ENCODE measurements around the gene RAB36. TPM values are rescaled to one million over a fixed set of nuclear protein-coding genes. Genes with fewer than 3 reads are reported as not detected.

The RAB36 gene
- total and polyA plus RNA-seq, 4 donors = 4.4 to 27.5 (median 9.6) TPM

DNA sequence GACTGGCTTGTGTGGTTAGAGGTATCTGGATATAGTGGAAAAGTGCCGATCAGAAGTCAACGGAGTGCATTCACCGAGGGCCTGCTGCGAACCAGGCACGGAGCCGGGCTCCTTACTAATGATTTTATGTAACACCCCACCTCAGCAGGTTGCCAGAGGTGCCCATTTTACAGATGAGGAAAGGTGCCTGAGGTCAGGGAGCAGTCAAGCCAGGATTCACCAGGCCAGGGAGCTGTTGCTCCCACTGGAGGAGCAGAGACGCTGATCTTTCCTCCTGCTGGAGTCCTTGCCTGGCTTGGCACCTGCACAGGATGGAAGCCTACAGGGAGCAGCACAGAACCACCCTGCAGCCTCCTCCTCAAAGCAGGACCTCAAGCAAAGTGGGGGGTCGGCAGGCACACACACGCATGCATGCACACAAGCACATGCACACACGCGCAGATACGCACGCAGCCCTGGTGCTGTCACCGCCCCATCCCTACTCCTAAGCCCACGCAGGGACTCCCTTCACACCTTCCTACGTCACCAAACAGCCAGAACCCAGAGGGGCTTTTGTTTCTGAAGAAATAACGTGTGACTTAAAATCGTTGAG, 19.7 kb upstream of the RAB36 start:
- ATAC-seq (ENCODE audit: insufficient read depth, low FRiP score) (no peak), DNase-seq (no peak)
- Histone ChIP-seq H3K4me1 (ENCODE audit: control insufficient read depth in 5 of 5, insufficient read depth in 5 of 5, low read length in 5 of 5) (peaks cover 0 to 6% (median 0%) of the 10 kb centered on the region in 5 donors), H3K9ac (ENCODE audit: insufficient read depth in 1 of 2, low read length in 2 of 2) (no peak overlapping the region), H3K27me3 (ENCODE audit: control insufficient read depth in 3 of 3, insufficient read depth in 3 of 3, low read length in 2 of 3) (no peaks in the 10 kb centered on the region), H3K4me3 (no peak overlapping the region), H3K36me3 (ENCODE audit: control insufficient read depth in 4 of 4, insufficient read depth in 4 of 4, low read length in 4 of 4) (no peaks in the 10 kb centered on the region), H3K9me3 (ENCODE audit: control insufficient read depth in 4 of 4, insufficient read depth in 3 of 4, low read length in 3 of 4) (peaks cover 0 to 2% (median 0%) of the 10 kb centered on the region in 4 donors), H3K27ac (ENCODE audit: low read depth in 1 of 2, low read length in 1 of 2) (no peak overlapping the region)
- WGBS, 2 donors = 87 to 91% methylated on average over 18 of the region's 18 CpGs
- TF ChIP-seq, protein P1, sequence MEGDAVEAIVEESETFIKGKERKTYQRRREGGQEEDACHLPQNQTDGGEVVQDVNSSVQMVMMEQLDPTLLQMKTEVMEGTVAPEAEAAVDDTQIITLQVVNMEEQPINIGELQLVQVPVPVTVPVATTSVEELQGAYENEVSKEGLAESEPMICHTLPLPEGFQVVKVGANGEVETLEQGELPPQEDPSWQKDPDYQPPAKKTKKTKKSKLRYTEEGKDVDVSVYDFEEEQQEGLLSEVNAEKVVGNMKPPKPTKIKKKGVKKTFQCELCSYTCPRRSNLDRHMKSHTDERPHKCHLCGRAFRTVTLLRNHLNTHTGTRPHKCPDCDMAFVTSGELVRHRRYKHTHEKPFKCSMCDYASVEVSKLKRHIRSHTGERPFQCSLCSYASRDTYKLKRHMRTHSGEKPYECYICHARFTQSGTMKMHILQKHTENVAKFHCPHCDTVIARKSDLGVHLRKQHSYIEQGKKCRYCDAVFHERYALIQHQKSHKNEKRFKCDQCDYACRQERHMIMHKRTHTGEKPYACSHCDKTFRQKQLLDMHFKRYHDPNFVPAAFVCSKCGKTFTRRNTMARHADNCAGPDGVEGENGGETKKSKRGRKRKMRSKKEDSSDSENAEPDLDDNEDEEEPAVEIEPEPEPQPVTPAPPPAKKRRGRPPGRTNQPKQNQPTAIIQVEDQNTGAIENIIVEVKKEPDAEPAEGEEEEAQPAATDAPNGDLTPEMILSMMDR (IDR thresholded peaks at IDR 0.05; ENCODE audit: control extremely low read depth, extremely low read depth) = no peak

DNA sequence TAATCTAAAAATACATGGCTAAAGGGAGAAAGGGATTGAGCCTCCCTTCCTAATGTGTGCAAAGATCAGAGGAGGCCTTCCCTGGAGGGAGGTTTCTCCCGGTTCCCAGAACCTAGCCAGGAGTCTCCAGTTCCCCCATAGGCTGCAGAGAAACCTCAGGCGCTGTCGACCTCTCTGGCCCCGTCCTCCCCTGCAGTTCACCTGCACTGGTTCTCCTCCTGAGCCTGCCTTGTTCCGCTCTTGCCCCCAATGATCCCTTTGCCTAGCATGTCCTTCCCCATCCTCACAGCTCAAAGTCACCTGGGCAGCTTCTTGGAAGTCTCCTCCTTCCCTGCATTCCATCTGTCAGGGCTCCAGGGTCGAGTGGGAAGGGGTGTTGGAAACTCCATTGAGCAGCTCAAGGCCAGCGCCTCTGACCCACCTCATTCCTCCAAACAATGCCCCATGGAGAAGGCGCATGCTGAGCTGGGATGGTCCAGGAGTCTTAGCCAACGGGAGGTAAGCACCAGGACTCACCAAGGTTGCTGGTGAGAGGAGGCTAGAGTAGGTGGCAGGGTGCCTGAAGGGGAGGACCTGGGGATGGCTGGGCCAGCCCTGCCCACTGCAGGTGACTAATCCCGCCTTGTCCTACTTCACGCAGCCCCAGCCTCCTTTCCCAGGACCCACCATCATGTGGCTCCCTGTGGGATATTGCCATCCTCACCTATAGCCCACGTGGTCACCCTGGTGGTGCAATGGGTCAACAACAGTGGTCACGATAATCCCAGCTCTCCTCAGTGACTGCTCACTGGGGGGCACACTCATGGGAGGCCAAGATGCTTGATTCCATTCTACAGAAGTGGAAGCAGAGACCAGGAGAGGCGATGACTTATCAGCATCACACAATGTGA, 18.9 kb upstream of the RAB36 start:
- no peak for ATAC-seq (ENCODE audit: insufficient read depth, low FRiP score)
- DNase-seq = no peak
- peaks cover 0 to 2% (median 0%) of the 10 kb centered on the region in 4 donors for H3K9me3 ChIP-seq (ENCODE audit: control insufficient read depth in 4 of 4, insufficient read depth in 3 of 4, low read length in 3 of 4)
- H3K4me1 ChIP-seq (ENCODE audit: control insufficient read depth in 5 of 5, insufficient read depth in 5 of 5, low read length in 5 of 5) = peaks cover 0 to 6% (median 0%) of the 10 kb centered on the region in 5 donors
- TF ChIP-seq, protein P1 (IDR thresholded peaks at IDR 0.05; ENCODE audit: control extremely low read depth, extremely low read depth) = no peak
- H3K9ac ChIP-seq (ENCODE audit: insufficient read depth in 1 of 2, low read length in 2 of 2) = no peak overlapping the region
- H3K4me3 ChIP-seq = no peak overlapping the region
- no peak overlapping the region for H3K27ac ChIP-seq (ENCODE audit: low read depth in 1 of 2, low read length in 1 of 2)
- 84 to 91% methylated on average over 14 of the region's 14 CpGs for WGBS, 2 donors
- H3K27me3 ChIP-seq (ENCODE audit: control insufficient read depth in 3 of 3, insufficient read depth in 3 of 3, low read length in 2 of 3) = no peaks in the 10 kb centered on the region
- H3K36me3 ChIP-seq (ENCODE audit: control insufficient read depth in 4 of 4, insufficient read depth in 4 of 4, low read length in 4 of 4) = no peaks in the 10 kb centered on the region

DNA sequence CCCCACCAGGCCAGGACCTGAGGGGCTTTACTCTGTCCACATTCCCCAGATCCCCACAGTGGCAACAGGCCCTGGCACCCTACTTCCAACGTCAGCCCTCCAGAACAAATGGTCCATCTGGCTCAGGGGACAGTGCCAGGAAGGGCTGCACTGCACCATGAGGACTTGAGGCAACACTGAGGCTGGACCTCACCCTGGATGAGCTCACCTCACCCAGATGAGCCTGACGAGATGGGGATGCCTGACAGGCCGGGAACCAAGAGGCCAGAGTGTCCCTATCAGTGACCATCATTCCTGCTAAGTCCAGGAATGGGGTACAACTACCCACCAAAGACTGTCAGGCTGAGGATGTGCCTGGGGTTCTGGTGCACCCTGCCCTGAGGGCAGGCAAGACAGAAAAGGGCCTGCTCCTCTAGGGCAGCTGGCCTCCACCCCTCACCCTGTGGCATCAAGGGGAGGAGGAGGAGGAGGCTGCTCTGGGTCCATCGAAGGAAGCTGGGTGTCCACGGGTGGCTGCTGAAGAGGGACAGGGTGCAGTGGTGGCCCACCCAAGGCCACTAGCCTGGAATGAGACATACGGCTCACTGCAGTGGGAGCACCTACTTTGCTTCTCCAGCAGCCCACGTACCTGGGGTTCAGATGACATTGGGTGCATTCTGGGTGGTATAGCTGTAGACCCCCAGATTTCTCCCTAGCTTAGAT, 18.1 kb upstream of the RAB36 start:
- H3K27ac ChIP-seq (ENCODE audit: low read depth in 1 of 2, low read length in 1 of 2) = no peak overlapping the region
- 91 to 92% methylated on average over 7 of the region's 7 CpGs for WGBS, 2 donors
- H3K4me1 ChIP-seq (ENCODE audit: control insufficient read depth in 5 of 5, insufficient read depth in 5 of 5, low read length in 5 of 5) = peaks cover 0 to 6% (median 0%) of the 10 kb centered on the region in 5 donors

More for the DNA sequence above, 18.1 kb upstream of the RAB36 start:
- no peak overlapping the region for H3K4me3 ChIP-seq
- no peaks in the 10 kb centered on the region for H3K36me3 ChIP-seq (ENCODE audit: control insufficient read depth in 4 of 4, insufficient read depth in 4 of 4, low read length in 4 of 4)
- H3K9ac ChIP-seq (ENCODE audit: insufficient read depth in 1 of 2, low read length in 2 of 2) = no peak overlapping the region
- peaks cover 0 to 2% (median 0%) of the 10 kb centered on the region in 4 donors for H3K9me3 ChIP-seq (ENCODE audit: control insufficient read depth in 4 of 4, insufficient read depth in 3 of 4, low read length in 3 of 4)
- H3K27me3 ChIP-seq (ENCODE audit: control insufficient read depth in 3 of 3, insufficient read depth in 3 of 3, low read length in 2 of 3) = no peaks in the 10 kb centered on the region
- ATAC-seq (ENCODE audit: insufficient read depth, low FRiP score) (no peak), DNase-seq (no peak)
- TF ChIP-seq, protein P1 (IDR thresholded peaks at IDR 0.05; ENCODE audit: control extremely low read depth, extremely low read depth) = no peak

All from lung (tissue), 12 donors.